Endodermal cell (in vitro differentiated cells): ENCODE results near the gene SLC5A1. TPM values are rescaled to one million over a fixed set of nuclear protein-coding genes. Genes with fewer than 3 reads are reported as not detected.
"Not testable (repeated sequence)": the region's sequence is repeated elsewhere in the genome, so short reads cannot be mapped to it uniquely, and the experiment has no call there.

Experiments used
- DNase-seq: peaks from one replicate; pipeline ENCODE4 v3.0.0-alpha.2; 2017
- H3K27ac ChIP-seq: 2 replicates; pipeline ENCODE4 v1.5.1; 2013; ENCODE audit warnings: mild to moderate bottlenecking, low read depth, low read length, moderate library complexity
- H3K27me3 ChIP-seq: 2 replicates; pipeline ENCODE4 v1.6.1; 2013; ENCODE audit warnings: mild to moderate bottlenecking, low read length, moderate library complexity; ENCODE audit not compliant: insufficient read depth, control insufficient read depth, poor library complexity, severe bottlenecking
- H3K36me3 ChIP-seq: 2 replicates; pipeline ENCODE4 v1.7.0; 2013; ENCODE audit warnings: mild to moderate bottlenecking, low read length, moderate library complexity; ENCODE audit not compliant: control insufficient read depth, insufficient read depth
- H3K4me1 ChIP-seq: one replicate; pipeline ENCODE4 v1.7.0; 2013; ENCODE audit warnings: low read length; ENCODE audit not compliant: control insufficient read depth, insufficient read depth
- H3K4me3 ChIP-seq: 2 replicates; pipeline ENCODE4 v1.5.1; 2013; ENCODE audit warnings: mild to moderate bottlenecking, low read length, moderate library complexity
- H3K9ac ChIP-seq: 2 replicates; pipeline ENCODE4 v1.6.1; 2013; ENCODE audit warnings: mild to moderate bottlenecking, low read length, moderate library complexity; ENCODE audit not compliant: poor library complexity, severe bottlenecking; ENCODE audit errors: extremely low read depth
- H3K9me3 ChIP-seq: 2 replicates; pipeline ENCODE4 v1.6.1; 2013; ENCODE audit warnings: mild to moderate bottlenecking, low read length, moderate library complexity; ENCODE audit not compliant: control insufficient read depth
- H3K27ac Mint-ChIP-seq: 2 replicates; pipeline ENCODE4 v1.8.0; 2020; ENCODE audit warnings: mixed read lengths
- H3K27me3 Mint-ChIP-seq: 2 replicates; pipeline ENCODE4 v1.8.0; 2021; ENCODE audit warnings: mild to moderate bottlenecking, mixed read lengths; ENCODE audit not compliant: insufficient read depth
- H3K36me3 Mint-ChIP-seq: 2 replicates; pipeline ENCODE4 v1.8.0; 2020; ENCODE audit warnings: low read depth, mixed read lengths
- H3K4me1 Mint-ChIP-seq: 2 replicates; pipeline ENCODE4 v1.8.0; 2020; ENCODE audit warnings: mixed read lengths
- H3K4me3 Mint-ChIP-seq: 2 replicates; pipeline ENCODE4 v1.8.0; 2020; ENCODE audit warnings: mild to moderate bottlenecking, moderate library complexity, mixed read lengths
- H3K9me3 Mint-ChIP-seq: 2 replicates; pipeline ENCODE4 v1.8.0; 2020; ENCODE audit warnings: mild to moderate bottlenecking, mixed read lengths
- WGBS, 2 experiments: methylation state at CpG; one replicate each; pipeline versions ENCODE4 v1.1.5 to v1.1.7; 2013; ENCODE audit warnings: missing lambda C conversion rate in 2 of 2, mixed read lengths in 1 of 2; ENCODE audit not compliant: insufficient coverage in 1 of 2, insufficient read length in 1 of 2; 5-methylcytosine and 5-hydroxymethylcytosine counted together
- total RNA-seq, 2 donors: library from RNA; stranded (reverse); fragmentation: NEBNext Ultra II Directional in 1 of 2; extraction: Animal tissue kit (Norgen Biotek cat#: 25700) in 1 of 2; gene quantifications; 2 replicates in 1 of 2; 3 replicates in 1 of 2; pipeline ENCODE4 v1.2.1, GENCODE V29; 2021
- TF ChIP-seq, protein P1 (sequence below): fragments of 200-600 bp; sonication (generic); conservative IDR thresholded peaks from 2 replicates; pipeline ENCODE4 v1.5.0; 2021; ENCODE audit warnings: antibody characterized with exemption, mild to moderate bottlenecking

Gene SLC5A1
- total RNA-seq, 2 donors from 2014 or later, result not detected

- WGBS, 2 experiments, result 92 to 100% methylated on average over 4 of the region's 4 CpGs
- not testable (repeated sequence) for H3K27me3 ChIP-seq, H3K4me1 Mint-ChIP-seq, H3K27ac Mint-ChIP-seq, DNase-seq, H3K9me3 Mint-ChIP-seq, H3K9ac ChIP-seq, H3K4me3 ChIP-seq, H3K27me3 Mint-ChIP-seq, H3K36me3 Mint-ChIP-seq, H3K36me3 ChIP-seq, H3K4me1 ChIP-seq, H3K27ac ChIP-seq, H3K9me3 ChIP-seq, H3K4me3 Mint-ChIP-seq
Measured at GRCh38 chr22:32154727-32155126, 111.7 kb downstream of the SLC5A1 start.

DNA sequence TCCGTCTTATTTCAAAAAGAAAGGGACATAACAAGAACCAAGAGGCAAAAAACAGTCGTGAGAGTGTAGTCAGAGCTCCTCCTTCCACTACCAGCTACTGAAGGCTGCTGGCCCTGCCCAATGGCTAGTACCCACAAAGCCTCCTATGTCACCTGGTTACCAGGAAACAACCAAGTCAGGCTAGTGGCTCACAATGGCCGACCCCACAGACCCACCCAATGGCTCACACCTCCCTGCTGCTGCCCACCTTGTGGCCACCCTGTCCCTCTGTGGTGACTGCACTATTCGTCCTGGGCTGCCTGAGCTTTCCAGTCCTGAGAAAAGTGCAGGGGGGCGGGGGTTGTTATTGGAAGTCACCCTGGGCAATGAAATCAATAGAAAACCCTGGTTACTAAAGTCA lies 114.6 kb downstream of the SLC5A1 start:
- not testable (repeated sequence) for H3K27me3 Mint-ChIP-seq, H3K9ac ChIP-seq, H3K9me3 Mint-ChIP-seq, H3K36me3 Mint-ChIP-seq, H3K4me1 Mint-ChIP-seq, H3K27ac ChIP-seq, H3K9me3 ChIP-seq, H3K27me3 ChIP-seq, H3K4me3 Mint-ChIP-seq, H3K4me1 ChIP-seq, H3K36me3 ChIP-seq, H3K27ac Mint-ChIP-seq, DNase-seq, H3K4me3 ChIP-seq
- WGBS, 2 experiments, result 80 to 91% methylated on average over 1 to 3 of the region's 5 CpGs

- peak; percentile 66 for DNase-seq
- H3K27ac ChIP-seq, result no peak within 1 kb of the TSS
- H3K36me3 Mint-ChIP-seq, result no peaks in the 10 kb centered on the region
- H3K9me3 ChIP-seq, result no peaks in the 10 kb centered on the region
- no peaks in the 10 kb centered on the region for H3K4me1 ChIP-seq
- H3K4me3 ChIP-seq, result no peak within 1 kb of the TSS
- no peaks in the 10 kb centered on the region for H3K27me3 Mint-ChIP-seq
- no peak within 1 kb of the TSS for H3K4me3 Mint-ChIP-seq
- H3K36me3 ChIP-seq, result no peaks in the 10 kb centered on the region
- no peak within 1 kb of the TSS for H3K9ac ChIP-seq
- no peak within 1 kb of the TSS for H3K27ac Mint-ChIP-seq
- no peaks in the 10 kb centered on the region for H3K27me3 ChIP-seq
- H3K9me3 Mint-ChIP-seq, result no peaks in the 10 kb centered on the region
- WGBS, 2 experiments, result 84 to 86% methylated on average over 9 to 12 of the region's 12 CpGs
- TF ChIP-seq, protein P1, sequence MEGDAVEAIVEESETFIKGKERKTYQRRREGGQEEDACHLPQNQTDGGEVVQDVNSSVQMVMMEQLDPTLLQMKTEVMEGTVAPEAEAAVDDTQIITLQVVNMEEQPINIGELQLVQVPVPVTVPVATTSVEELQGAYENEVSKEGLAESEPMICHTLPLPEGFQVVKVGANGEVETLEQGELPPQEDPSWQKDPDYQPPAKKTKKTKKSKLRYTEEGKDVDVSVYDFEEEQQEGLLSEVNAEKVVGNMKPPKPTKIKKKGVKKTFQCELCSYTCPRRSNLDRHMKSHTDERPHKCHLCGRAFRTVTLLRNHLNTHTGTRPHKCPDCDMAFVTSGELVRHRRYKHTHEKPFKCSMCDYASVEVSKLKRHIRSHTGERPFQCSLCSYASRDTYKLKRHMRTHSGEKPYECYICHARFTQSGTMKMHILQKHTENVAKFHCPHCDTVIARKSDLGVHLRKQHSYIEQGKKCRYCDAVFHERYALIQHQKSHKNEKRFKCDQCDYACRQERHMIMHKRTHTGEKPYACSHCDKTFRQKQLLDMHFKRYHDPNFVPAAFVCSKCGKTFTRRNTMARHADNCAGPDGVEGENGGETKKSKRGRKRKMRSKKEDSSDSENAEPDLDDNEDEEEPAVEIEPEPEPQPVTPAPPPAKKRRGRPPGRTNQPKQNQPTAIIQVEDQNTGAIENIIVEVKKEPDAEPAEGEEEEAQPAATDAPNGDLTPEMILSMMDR, result no peak
- H3K4me1 Mint-ChIP-seq, result peaks cover 5% of the 10 kb centered on the region
Measured at GRCh38 chr22:32158712-32159533, 115.9 kb downstream of the SLC5A1 start, which contains the start of gene C22orf42. Gene C22orf42, minus strand, starts transcription at chr22:32159303. Its CDS starts 88 bp downstream, at chr22:32159215.

DNA sequence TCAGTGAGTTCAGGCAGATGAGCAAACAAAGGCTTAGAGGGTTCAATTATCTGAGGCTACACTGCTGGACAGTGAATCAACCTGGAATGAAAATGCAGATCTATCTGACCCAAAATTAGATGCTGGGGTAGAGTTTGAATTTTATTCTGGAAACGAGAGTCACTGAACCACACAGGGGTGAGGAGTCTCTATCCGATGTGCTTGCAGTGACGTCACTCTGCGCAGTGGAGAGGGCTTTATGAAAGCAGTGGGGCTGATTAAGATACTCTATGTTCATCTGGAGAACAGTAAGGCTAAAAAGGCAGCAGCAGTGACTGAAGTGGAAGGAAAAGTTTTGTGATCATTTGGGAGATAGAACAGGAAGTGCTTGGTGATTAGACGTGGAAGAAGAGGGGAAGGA lies 117.3 kb downstream of the SLC5A1 start:
- not testable (repeated sequence) for H3K27ac Mint-ChIP-seq, H3K36me3 Mint-ChIP-seq, H3K4me1 Mint-ChIP-seq, DNase-seq, H3K27me3 ChIP-seq, H3K27me3 Mint-ChIP-seq, H3K9me3 ChIP-seq, H3K27ac ChIP-seq, H3K4me1 ChIP-seq, H3K4me3 ChIP-seq, H3K9ac ChIP-seq, H3K4me3 Mint-ChIP-seq, H3K9me3 Mint-ChIP-seq, H3K36me3 ChIP-seq
- WGBS, 2 experiments, result 97 to 100% methylated on average over 1 to 5 of the region's 5 CpGs

Other genes with a start within 250 kb of the SLC5A1 start
- gene YWHAH, start 98.7 kb upstream of the SLC5A1 start, total RNA-seq, result 100 to 1,000 TPM; 162 to 193 TPM
- under 1 TPM in 1 of 2 donors, not detected in 1; 0.20 TPM for gene C22orf42, start 116.0 kb downstream of the SLC5A1 start, total RNA-seq
- gene RFPL2, start 161.8 kb downstream of the SLC5A1 start, total RNA-seq, result 1 to 10 TPM; 1.8 to 3.1 TPM
- not detected for gene SLC5A4, start 212.1 kb downstream of the SLC5A1 start, total RNA-seq